Measurements from ENCODE around the gene TARS3. TPM values are rescaled to one million over a fixed set of nuclear protein-coding genes. Genes with fewer than 3 reads are reported as not detected.

The TARS3 gene
- total RNA-seq, 2 experiments from 2014 or later, result 13.9 to 16.9 TPM

DNA sequence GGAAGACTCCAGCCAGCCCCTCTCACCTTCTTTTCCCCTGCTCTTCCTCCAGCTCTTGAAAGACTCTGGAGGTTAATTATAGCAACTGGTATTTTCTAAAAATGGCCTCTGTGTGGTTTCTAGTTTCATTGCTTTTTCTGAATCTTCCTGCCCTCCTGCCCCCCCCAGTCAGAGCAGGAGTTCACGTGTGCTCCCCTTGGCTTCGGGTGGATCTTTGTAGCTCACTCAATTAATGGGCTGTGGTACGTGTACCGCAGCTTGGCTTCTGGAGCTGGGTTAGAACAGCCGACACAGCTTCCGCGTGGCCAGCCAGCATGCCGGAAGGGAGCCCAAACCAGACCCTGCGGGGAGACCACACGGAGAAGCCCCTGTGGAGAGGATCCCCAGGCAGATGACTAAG lies 103.6 kb downstream of the TARS3 start:
- no peak overlapping the region for H3K27ac Mint-ChIP-seq
- POLR2A ChIA-PET, result no interaction called here
- H3K4me3 Mint-ChIP-seq, result no peak overlapping the region
- H3K9me3 Mint-ChIP-seq, result peaks cover 7% of the 10 kb centered on the region
- DNase-seq (no peak), ATAC-seq (ENCODE audit: low read depth) (no peak)
- H3K4me1 Mint-ChIP-seq, result peaks cover 4% of the 10 kb centered on the region
- no peaks in the 10 kb centered on the region for H3K27me3 Mint-ChIP-seq
- H3K36me3 Mint-ChIP-seq, result peaks cover 18% of the 10 kb centered on the region

DNA sequence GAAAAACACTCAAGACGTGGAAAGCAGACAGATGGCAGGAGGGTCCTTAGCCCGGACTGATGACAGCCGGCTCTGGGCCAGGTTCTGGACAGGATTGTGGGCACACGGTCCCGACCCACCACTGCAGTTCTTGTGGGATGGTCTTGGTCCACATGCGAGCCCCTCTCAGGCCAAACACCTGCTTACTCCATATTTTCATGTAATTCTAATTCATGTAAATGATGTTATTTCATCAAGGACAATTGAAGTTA lies 104.7 kb downstream of the TARS3 start:
- Mint-ChIP-seq H3K4me1 (peaks cover 4% of the 10 kb centered on the region), H3K27me3 (no peaks in the 10 kb centered on the region), H3K27ac (no peak overlapping the region), H3K4me3 (no peak overlapping the region), H3K36me3 (peaks cover 11% of the 10 kb centered on the region), H3K9me3 (peaks cover 4% of the 10 kb centered on the region)
- ATAC-seq (ENCODE audit: low read depth) (no peak), DNase-seq (no peak)
- POLR2A ChIA-PET, result no interaction called here

DNA sequence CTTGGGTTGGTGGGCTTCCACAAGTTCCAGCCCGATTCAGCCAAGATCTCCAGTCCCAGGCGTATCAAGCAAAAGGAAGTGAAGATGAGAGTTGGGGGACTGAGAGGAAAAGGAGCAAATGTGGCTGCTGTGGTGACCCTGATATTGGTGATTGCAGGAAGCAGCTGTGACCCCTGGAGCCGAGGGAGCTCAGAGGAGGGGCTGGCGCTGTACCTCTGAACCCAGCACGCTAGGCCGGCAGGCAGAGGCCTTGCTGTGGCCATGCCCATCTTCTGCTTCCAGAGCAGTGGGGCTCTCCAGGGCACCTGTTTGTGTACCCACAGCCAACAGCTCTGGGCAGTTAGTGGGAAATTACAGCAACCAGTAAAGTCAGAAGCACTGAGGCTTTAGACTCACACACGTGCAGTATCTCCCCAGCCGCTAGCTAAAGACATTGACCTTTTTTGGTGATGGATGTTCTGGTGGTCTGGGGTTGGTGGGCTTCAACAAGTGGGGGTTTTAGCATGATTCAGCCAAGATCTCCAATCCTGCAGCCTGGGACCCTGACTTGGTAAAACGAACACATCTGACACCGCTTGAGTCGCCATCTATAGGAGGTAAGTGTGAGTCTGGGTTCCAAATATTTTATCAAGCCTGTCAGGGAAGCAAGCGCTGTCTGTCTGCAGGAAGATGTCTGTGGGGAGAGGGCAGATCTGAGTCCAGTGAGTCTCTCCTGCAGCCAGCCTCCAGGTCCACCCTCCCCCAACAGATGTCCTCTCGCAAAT lies 105.2 kb downstream of the TARS3 start:
- peaks cover 2% of the 10 kb centered on the region for H3K9me3 Mint-ChIP-seq
- no peaks in the 10 kb centered on the region for H3K27me3 Mint-ChIP-seq
- no peak overlapping the region for H3K4me3 Mint-ChIP-seq
- POLR2A ChIA-PET, result no interaction called here
- ATAC-seq (ENCODE audit: low read depth), result no peak
- H3K36me3 Mint-ChIP-seq, result peaks cover 8% of the 10 kb centered on the region
- H3K4me1 Mint-ChIP-seq, result peaks cover 3% of the 10 kb centered on the region
- DNase-seq, result no peak
- no peak overlapping the region for H3K27ac Mint-ChIP-seq

DNA sequence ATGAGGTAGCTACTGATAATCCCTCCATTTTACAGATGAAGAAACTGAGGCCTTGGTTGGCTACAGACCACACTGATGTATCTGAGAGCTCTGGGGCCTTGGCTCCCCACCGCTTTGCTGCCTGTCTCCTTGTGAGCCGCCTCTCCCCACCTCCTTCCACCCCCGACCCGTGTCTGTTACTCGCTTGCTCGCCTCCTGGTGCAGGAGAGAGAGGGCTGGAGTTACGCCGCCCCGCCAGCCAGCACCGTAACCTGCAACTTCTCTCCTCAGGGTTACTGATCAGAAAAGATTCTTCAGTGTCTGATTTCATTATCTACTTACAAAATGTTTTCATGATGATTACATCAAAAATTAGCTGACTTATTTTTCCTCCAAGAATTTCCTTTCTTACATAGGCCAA lies 106.2 kb downstream of the TARS3 start:
- H3K27ac Mint-ChIP-seq, result no peak overlapping the region
- no peak overlapping the region for H3K4me3 Mint-ChIP-seq
- POLR2A ChIA-PET, result no interaction called here
- ATAC-seq (ENCODE audit: low read depth) (no peak), DNase-seq (no peak)
- no peaks in the 10 kb centered on the region for H3K27me3 Mint-ChIP-seq
- H3K36me3 Mint-ChIP-seq, result peaks cover 2% of the 10 kb centered on the region
- peaks cover 2% of the 10 kb centered on the region for H3K4me1 Mint-ChIP-seq
- H3K9me3 Mint-ChIP-seq, result no peaks in the 10 kb centered on the region

DNA sequence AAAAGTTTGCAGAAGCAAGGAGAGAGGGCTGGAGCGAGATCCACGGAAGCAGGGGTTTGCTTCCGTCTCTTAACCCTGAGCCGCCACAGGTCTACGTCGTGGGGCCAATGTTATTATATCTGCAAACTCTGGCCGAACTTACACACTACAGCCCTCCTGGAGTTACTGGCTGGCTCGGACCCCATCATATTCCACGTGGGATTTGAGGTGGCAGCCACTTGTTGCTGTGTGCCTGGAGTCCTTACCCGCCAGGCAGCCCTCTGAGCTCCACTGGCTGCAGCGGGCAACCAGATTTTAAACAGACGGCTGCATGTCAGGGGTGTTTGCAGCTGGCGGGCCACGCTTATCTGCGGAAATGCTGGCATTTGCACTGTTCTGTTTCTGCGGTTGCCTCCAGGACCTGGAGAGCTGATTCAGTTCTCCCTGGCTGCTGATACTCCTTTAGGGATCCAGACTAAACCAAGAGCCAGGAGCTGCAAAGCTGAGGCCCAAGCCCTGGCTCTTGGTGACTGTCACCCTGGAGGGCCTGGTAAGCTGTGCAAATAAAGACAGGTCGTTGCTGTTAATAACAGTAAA lies 106.8 kb downstream of the TARS3 start:
- POLR2A ChIA-PET, result no interaction called here
- Mint-ChIP-seq H3K4me1 (peaks cover 2% of the 10 kb centered on the region), H3K27me3 (no peaks in the 10 kb centered on the region), H3K27ac (no peak overlapping the region), H3K9me3 (no peaks in the 10 kb centered on the region), H3K4me3 (no peak overlapping the region), H3K36me3 (no peaks in the 10 kb centered on the region)
- DNase-seq (no peak), ATAC-seq (ENCODE audit: low read depth) (no peak)

DNA sequence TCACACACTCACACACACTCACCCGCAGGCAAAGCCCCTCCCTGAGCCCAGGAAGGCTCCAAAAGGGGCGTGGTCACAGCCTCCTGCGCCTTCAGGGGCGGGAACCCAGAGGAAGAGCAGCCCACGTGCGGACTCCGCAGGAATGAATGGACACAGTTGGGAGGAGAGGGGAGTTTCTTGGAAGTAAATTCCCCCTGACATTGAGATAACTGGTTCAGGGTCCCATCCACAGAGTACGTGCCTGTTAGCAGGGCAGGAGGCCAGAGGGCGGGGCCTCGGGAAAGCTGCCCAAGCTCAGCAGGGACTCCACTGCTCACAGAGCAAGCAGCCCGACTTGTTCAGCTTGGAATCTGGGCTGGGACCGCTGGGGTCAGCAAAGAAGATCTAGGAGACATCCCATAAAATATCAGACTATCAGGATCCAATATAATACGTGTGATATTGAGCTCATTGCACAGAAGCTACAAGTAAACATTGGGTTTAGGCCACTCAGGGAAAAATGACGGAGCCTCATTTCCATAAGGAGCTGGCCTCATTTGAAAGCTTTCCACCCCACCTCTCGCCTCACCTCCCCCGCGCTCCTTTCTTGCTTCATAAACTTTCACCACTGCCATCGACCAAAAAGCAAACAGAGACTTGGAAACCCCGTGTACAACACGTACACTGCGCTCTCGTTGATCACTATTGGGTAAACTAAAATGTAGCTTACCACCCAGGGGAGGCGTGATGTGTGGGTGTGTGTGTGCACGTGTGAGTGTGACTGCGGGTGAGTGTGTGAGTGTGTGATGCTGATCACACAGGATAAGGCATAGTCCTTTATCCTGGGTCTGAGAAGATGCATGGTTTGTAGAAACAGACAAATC lies 108.1 kb downstream of the TARS3 start:
- H3K27ac Mint-ChIP-seq, result no peak overlapping the region
- no peaks in the 10 kb centered on the region for H3K9me3 Mint-ChIP-seq
- H3K4me3 Mint-ChIP-seq, result no peak overlapping the region
- H3K4me1 Mint-ChIP-seq, result peaks cover 2% of the 10 kb centered on the region
- no peaks in the 10 kb centered on the region for H3K36me3 Mint-ChIP-seq
- POLR2A ChIA-PET, result no interaction called here
- H3K27me3 Mint-ChIP-seq, result no peaks in the 10 kb centered on the region
- ATAC-seq (ENCODE audit: low read depth) (no peak), DNase-seq (no peak)

DNA sequence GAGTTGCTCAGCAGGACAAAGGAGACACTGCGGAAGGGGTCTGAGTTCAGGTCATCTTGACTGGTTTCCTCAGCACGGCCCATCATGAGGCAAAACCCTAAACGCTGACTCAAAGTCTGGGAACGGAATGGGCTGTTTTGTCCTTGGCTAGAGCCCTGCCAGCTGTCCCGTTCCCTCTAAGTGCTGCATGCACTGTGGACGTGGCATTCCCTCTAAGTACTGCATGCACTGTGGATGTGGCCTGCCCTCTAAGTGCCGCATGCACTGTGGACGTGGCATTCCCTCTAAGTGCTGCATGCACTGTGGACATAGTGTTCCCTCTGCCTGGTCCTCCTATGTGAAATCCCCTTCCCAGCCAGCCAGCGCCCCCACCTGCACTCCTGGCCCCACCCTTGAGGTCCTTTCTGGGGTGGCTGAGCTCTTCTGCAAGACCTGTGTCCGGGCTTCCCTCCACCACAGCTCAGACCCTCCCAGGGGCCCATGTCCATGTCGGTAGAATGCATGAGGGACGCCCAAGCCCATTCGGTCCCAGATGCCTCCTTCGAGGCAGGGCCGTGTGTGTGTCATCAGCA lies 108.8 kb downstream of the TARS3 start:
- POLR2A ChIA-PET, result no interaction called here
- Mint-ChIP-seq H3K27ac (no peak overlapping the region), H3K9me3 (no peaks in the 10 kb centered on the region)

DNA sequence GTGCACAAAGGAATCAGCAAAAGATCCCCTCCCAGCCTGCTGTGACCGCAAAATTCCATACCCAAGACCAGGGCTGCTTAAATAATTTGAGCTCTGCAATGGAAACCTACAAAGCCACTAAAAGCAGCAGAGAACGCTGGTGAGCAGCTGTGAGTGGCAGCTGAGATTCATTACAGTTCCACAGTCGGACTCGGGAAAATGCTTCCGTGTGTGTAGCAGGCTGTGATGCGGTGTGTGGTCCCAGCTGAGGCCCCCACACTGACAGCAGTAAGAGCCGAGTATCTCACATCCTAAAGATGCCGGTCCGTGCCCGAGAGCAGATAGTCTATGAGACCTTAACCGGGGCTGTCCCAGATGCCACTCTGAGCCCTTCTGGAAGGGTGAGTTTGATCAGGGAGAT lies 109.5 kb downstream of the TARS3 start:
- DNase-seq (no peak), ATAC-seq (ENCODE audit: low read depth) (no peak)
- POLR2A ChIA-PET, result no interaction called here
- Mint-ChIP-seq H3K36me3 (no peaks in the 10 kb centered on the region), H3K4me3 (no peak overlapping the region), H3K9me3 (no peaks in the 10 kb centered on the region), H3K4me1 (no peaks in the 10 kb centered on the region), H3K27me3 (no peaks in the 10 kb centered on the region), H3K27ac (no peak overlapping the region)

More for the DNA sequence above, 108.8 kb downstream of the TARS3 start:
- Mint-ChIP-seq H3K4me1 (no peaks in the 10 kb centered on the region), H3K36me3 (no peaks in the 10 kb centered on the region), H3K4me3 (no peak overlapping the region), H3K27me3 (no peaks in the 10 kb centered on the region)
- ATAC-seq (ENCODE audit: low read depth) (no peak), DNase-seq (no peak)

DNA sequence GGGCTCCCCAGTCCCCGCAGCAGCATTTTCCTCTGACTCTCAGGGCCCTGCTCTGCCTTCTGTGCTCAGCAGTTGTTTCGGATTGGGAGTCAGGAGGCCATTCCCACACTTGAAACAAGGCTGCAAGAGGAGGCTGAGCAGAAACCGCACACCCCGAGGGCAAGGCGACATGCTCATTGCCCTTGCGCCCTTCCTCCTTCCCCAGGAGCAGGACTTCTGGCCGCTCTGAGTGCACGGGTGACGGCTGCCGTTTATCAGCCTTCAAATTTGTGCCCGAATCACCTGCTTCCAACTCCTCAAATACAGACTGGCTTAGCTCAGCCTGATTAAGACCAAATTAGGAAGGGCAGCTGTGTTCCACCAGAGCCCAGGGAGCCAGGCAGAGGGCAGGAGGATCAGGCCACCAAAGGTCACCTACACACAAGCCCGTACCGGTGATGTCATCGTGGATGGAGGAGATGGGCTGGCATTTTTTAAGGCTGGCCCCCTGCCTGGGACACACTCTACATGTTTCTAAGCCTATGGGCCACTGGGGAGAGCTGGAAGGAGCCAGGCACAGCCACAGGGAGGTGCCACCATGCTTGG lies 110.2 kb downstream of the TARS3 start:
- Mint-ChIP-seq H3K36me3 (no peaks in the 10 kb centered on the region), H3K27me3 (no peaks in the 10 kb centered on the region), H3K4me1 (no peaks in the 10 kb centered on the region), H3K9me3 (no peaks in the 10 kb centered on the region), H3K4me3 (no peak overlapping the region), H3K27ac (no peak overlapping the region)
- ATAC-seq (ENCODE audit: low read depth) (no peak), DNase-seq (no peak)
- POLR2A ChIA-PET, result no interaction called here

DNA sequence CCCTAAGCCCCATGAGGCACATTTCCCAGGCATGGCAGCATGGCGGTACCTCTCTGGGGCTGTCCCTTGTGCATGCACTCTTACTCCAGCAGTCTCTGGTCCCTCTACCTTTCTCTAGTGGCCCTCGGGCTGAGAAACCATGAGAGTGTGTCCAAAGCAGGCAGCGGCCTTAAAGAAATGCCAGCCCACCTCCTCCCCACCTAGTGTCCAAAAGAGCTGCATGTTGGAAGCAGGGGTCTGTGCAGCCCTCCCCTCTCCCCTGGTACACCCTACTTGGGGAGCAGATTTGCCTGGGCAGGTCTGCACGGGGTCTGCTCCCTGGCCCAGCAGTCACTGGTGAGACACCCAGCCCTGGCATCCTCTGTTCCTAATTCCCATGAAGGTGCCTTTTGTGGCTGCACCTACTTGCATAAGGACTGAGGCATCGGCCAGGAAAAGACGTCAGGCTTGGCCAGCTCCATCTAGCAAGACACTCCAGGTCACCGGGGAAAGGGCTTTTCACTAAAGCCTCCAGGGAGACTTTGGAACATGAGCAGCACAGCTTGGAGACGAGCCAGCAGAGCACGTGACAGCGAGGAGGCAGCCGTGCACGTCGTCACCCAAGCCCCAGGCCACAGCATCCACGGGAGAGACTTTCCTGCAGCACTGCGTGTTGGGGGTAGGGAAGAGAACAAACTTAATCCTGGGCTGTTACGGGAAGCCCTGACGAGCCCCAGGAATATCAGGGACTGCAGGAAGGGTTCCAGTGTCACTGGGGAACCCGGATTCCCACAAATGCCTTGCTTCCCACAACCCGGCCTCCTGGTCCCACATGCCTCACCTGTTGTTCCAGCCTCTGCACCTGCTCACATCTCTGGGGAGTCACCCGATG lies 110.9 kb downstream of the TARS3 start:
- Mint-ChIP-seq H3K4me3 (no peak overlapping the region), H3K36me3 (no peaks in the 10 kb centered on the region), H3K27me3 (no peaks in the 10 kb centered on the region), H3K4me1 (no peaks in the 10 kb centered on the region), H3K9me3 (no peaks in the 10 kb centered on the region), H3K27ac (no peak overlapping the region)
- ATAC-seq (ENCODE audit: low read depth) (no peak), DNase-seq (no peak)
- POLR2A ChIA-PET, result no interaction called here

DNA sequence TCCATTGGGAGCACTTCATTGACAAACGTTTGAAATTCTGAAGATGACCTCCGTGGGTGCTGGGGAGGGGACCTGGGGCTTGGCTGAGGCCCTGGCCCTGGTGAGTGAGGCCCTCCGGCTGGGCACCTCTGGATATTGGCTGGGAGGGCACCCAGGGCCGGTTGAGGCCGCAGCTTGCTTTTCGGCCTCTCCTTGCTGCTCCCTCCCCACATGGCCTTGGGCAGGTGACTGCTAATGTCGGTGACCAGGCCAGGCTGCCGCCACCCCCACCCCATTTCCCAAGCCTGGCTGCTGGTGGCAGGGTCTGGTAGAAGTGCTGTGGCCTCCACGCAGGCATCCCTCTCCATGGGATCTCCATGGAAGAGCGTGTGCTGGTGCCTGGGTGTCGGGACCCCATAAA lies 111.6 kb downstream of the TARS3 start:
- POLR2A ChIA-PET, result no interaction called here
- Mint-ChIP-seq H3K27me3 (no peaks in the 10 kb centered on the region), H3K27ac (no peak overlapping the region)

DNA sequence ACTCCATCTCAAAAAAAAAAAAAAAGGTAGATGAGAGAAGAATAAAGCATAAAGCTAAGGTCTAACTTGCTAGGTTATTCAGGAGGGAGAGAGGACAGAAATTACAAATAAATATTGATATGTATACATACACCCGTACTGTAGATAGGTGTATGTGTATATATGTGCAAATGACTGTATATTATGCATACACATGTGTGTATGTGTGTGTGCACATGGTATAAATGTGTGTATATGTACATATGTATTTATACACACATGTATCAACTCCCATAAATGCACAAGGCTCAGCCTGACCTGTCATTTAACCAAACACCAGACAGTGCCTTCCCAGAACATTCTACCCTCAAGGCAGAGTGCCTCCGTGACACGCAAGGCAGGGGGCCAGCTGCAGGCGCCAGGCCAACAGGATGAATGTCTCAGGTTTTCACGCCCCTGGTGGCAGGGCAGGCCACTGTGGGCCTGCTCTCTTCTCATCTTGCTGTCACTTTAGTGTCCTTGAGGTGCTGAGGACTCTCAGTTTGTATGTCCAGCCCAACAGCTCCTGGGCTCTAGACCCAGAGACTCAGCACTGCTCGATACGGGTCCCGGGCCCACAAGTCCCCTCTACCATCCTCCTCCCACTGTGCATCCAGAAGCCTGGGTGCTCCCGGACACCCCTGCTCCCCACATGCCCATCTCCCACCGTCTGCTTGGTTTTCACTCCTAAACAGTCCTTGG lies 112.5 kb downstream of the TARS3 start:
- H3K27ac Mint-ChIP-seq, result no peak overlapping the region
- no peak overlapping the region for H3K4me3 Mint-ChIP-seq
- H3K4me1 Mint-ChIP-seq, result no peaks in the 10 kb centered on the region
- no peaks in the 10 kb centered on the region for H3K9me3 Mint-ChIP-seq
- POLR2A ChIA-PET, result no interaction called here
- DNase-seq (no peak), ATAC-seq (ENCODE audit: low read depth) (no peak)
- H3K36me3 Mint-ChIP-seq, result no peaks in the 10 kb centered on the region
- no peaks in the 10 kb centered on the region for H3K27me3 Mint-ChIP-seq

More for the DNA sequence above, 111.6 kb downstream of the TARS3 start:
- no peaks in the 10 kb centered on the region for H3K4me1 Mint-ChIP-seq
- ATAC-seq (ENCODE audit: low read depth), result no peak
- no peak for DNase-seq
- H3K4me3 Mint-ChIP-seq, result no peak overlapping the region
- no peaks in the 10 kb centered on the region for H3K36me3 Mint-ChIP-seq
- no peaks in the 10 kb centered on the region for H3K9me3 Mint-ChIP-seq

Measured in activated naive CD8-positive, alpha-beta T cell treated with anti-CD3 and anti-CD28 coated beads, Interleukin-2, amount 10 ng/mL, durations not matched to agents 7 days and 5 days (primary cell).